Psoas muscle (tissue), 8 donors: ENCODE results near the gene ABCA2. TPM values are rescaled to one million over a fixed set of nuclear protein-coding genes. Genes with fewer than 3 reads are reported as not detected.

Experiments used
- ATAC-seq, 4 donors: fragments of 200-7000 bp; cut with Tn5 transposase; one replicate each; pipeline ENCODE4 v1.9.1; 2020; ENCODE audit warnings: moderate library complexity in 3 of 4, mild to moderate bottlenecking in 2 of 4
- DNase-seq, 2 donors: peaks; one replicate each; pipeline ENCODE4 v3.0.0-alpha.2; 2020
- H3K27ac ChIP-seq: fragments of 200-600 bp; one replicate; pipeline ENCODE4 v1.8.0; 2022
- H3K27me3 ChIP-seq, 3 donors: fragments of 200-600 bp in 1 of 3; one replicate each; pipeline versions ENCODE4 v1.6.1 to v1.8.0; 2013 to 2022; ENCODE audit warnings: low read length in 2 of 3, mild to moderate bottlenecking in 2 of 3, moderate library complexity in 1 of 3; ENCODE audit not compliant: insufficient read depth in 3 of 3
- H3K36me3 ChIP-seq, 2 donors: fragments of 200-600 bp in 1 of 2; one replicate each; pipeline versions ENCODE4 v1.6.1 to v1.8.0; 2013 to 2022; ENCODE audit warnings: low read depth in 1 of 2, mild to moderate bottlenecking in 1 of 2, moderate library complexity in 1 of 2; ENCODE audit not compliant: insufficient read depth in 1 of 2
- H3K4me1 ChIP-seq: fragments of 200-600 bp; one replicate; pipeline ENCODE4 v1.8.0; 2022
- H3K4me3 ChIP-seq: fragments of 200-600 bp; one replicate; pipeline ENCODE4 v1.8.0; 2022; ENCODE audit warnings: mild to moderate bottlenecking
- H3K9me3 ChIP-seq: fragments of 200-600 bp; one replicate; pipeline ENCODE4 v1.8.0; 2022
- WGBS, 3 donors: extraction: QIAGEN DNeasy Blood & Tissue Kit; methylation state at CpG; one replicate each; pipeline versions ENCODE4 v1.1.6 to v1.1.7; 2013; 5-methylcytosine and 5-hydroxymethylcytosine counted together
- intact Hi-C, 2 donors: fragments of 100-400 bp; cut with DNase I; formaldehyde crosslinking; loops; one replicate each; pipeline versions ENCODE4 v1.11.0 to v1.14.2; 2022
- polyA plus RNA-seq, 3 donors: library from polyadenylated mRNA; stranded (reverse); fragments of 200-250 nt; gene quantifications; one replicate each; pipeline ENCODE4 v1.2.3, GENCODE V29; 2013
- total RNA-seq, 4 donors: library from RNA; stranded (reverse); fragmentation: NEBNext Ultra II Directional in 2 of 4; extraction: Animal tissue kit (Norgen Biotek cat#: 25700) in 2 of 4; gene quantifications; one replicate each; pipeline versions ENCODE4 v1.2.1 to v1.2.4, GENCODE V29; 2021 to 2023
- TF ChIP-seq, protein P1 (sequence below): fragments of 200-600 bp; IDR thresholded peaks from one replicate; pipeline ENCODE4 v1.8.0; 2022; ENCODE audit warnings: antibody characterized with exemption
- donor health status: healthy with polysubstance abuse.
- donor health status: DM: no; HTN: no; CAD: no; lungs with moderate emphysema.
- donor health status: Bipolar disorder and iron deficiency.
- donor health status: healthy.
- donor health status: DM: yes; HTN: yes; CAD: no.
- donor health status: DM: no; HTN: no; CAD: no.
- donor health status: DM: no; HTN: no; CAD: no.
- donor health status: DM: yes; HTN: yes; CAD: no.

Gene ABCA2
- total and polyA plus RNA-seq, 7 donors, result 6.9 to 23.5 (median 12.2) TPM

DNA sequence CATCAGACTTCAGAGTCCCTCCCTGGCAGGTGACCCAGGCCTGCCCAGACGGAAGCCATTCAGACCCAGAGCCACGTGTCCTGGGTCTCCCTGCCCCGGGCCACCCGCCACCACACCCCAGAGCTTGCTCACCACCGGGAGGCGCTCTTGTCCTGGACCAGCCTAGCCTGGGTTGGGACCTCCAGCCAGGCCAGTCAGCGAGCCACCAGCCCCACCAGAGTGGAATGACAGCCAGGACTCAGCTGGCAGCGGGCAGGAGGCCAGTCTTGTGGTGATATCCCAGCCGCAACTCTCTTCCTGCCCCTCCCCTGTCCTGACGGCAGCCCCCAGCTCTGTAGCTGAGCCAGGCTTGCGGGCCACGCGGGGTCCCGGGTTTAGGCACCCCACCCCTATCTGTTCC is 52.4 kb downstream of the ABCA2 start:
- Histone ChIP-seq H3K36me3 (no peaks in the 10 kb centered on the region), H3K4me1 (peaks cover 12% of the 10 kb centered on the region), H3K9me3 (no peaks in the 10 kb centered on the region), H3K27ac (no peak overlapping the region), H3K4me3 (no peak overlapping the region), H3K27me3 (peaks cover 0 to 3% (median 0%) of the 10 kb centered on the region in 3 donors)
- peak in 1 of 4 donors; percentile 18 for ATAC-seq
- TF ChIP-seq, protein P1, sequence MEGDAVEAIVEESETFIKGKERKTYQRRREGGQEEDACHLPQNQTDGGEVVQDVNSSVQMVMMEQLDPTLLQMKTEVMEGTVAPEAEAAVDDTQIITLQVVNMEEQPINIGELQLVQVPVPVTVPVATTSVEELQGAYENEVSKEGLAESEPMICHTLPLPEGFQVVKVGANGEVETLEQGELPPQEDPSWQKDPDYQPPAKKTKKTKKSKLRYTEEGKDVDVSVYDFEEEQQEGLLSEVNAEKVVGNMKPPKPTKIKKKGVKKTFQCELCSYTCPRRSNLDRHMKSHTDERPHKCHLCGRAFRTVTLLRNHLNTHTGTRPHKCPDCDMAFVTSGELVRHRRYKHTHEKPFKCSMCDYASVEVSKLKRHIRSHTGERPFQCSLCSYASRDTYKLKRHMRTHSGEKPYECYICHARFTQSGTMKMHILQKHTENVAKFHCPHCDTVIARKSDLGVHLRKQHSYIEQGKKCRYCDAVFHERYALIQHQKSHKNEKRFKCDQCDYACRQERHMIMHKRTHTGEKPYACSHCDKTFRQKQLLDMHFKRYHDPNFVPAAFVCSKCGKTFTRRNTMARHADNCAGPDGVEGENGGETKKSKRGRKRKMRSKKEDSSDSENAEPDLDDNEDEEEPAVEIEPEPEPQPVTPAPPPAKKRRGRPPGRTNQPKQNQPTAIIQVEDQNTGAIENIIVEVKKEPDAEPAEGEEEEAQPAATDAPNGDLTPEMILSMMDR, result peak; percentile 14
- WGBS, 3 donors, result 17 to 31% (median 19%) methylated on average over 12 to 14 of the region's 14 CpGs
- no peak for DNase-seq
- intact Hi-C loops, result no loop called here

DNA sequence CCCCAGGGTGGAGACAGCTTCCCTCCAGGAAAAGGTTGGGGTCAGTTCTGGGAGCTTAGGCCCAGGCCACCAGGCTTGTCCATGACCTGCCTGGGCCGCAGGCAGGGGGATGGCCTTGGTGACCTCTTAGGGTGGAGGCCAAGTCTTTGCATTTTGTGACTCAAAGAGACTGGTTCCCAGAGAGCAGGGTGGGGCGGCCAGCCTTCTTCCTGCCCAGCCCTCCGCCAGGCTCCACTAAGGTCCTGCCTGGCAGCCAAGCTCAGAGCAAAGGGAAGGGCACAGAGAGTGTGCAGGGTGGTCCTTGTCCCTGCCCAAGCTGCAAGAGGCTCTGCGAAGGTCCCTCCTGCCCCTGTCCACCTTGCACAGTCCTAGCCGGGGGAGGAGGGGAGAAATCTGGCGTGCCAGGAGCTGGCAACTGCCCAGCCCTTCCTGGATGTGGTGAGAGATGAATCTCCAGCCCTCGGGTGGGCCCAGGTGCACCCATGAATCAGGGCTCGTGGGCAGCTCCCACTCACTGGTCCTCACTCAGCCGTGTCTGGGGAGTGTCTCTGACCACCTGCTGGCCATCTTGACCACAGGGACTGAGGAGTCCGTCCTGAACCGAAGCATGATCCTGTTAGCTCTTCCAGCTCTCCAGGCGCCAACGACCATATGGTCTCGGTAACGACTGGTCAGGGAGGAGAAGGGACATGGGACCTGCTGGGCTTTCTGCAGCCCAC is 53.1 kb downstream of the ABCA2 start:
- Histone ChIP-seq H3K36me3 (no peaks in the 10 kb centered on the region), H3K9me3 (no peaks in the 10 kb centered on the region), H3K27ac (no peak overlapping the region), H3K27me3 (peaks cover 0 to 3% (median 0%) of the 10 kb centered on the region in 3 donors), H3K4me3 (no peak overlapping the region), H3K4me1 (peaks cover 12% of the 10 kb centered on the region)
- intact Hi-C loops, result no loop called here
- no peak for DNase-seq
- ATAC-seq, result no peak
- TF ChIP-seq, protein P1, result no peak
- WGBS, 3 donors, result 56 to 70% (median 64%) methylated on average over 15 of the region's 15 CpGs

DNA sequence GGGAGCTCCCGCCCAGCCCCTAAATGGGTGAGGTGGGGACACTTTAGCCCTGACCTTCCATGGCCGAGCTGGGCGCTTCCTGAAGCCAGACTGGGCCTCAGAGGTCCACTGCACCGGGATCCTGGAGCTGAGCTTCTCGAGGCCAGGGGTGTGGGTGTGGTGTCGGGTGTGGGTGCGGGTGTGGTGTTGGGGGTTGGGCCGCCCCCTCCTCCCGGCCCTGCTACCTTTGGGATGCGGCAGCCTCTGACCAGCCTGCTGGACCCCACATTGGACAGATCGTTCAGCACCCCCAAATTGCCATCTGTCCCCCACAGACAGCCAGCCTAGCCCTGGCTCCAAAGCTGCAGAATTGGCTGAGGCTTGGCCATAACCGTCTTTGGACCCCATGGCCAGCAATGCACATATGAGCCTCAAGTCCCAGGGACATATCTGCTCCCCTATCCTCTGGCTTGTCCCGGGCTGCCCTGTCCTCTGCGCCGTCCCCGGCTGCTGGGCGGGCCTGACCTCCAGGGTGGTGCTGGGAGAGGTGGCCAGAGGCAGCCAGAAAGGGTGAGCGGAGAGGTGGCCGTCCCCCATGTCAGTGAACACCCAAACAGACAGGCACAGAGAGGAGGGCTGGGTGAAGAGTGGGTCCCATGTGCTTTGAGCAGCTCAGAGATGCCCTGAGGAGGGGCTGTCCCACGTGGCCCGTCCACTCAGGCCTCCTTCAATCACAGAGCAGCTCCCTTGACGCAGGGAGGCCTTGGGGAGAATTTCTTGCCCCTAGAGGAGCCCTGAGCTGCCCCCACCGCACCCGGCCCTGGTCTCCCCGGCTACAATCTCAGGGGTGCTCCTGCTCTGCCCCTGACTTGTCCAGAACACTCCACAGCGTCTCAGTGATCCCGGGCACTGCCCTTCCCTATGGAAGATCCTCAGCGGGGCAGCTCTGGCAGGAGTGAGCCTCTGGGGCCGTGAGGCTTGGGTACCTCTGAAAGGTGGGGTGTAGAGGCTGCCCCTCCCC is 54.1 kb downstream of the ABCA2 start:
- ATAC-seq (no peak), DNase-seq (no peak)
- WGBS, 3 donors, result 89 to 93% (median 90%) methylated on average over 26 to 29 of the region's 29 CpGs
- intact Hi-C loops, result no loop called here
- peaks cover 12% of the 10 kb centered on the region for H3K4me1 ChIP-seq
- TF ChIP-seq, protein P1, result no peak
- H3K4me3 ChIP-seq, result no peak overlapping the region
- H3K27me3 ChIP-seq, result peaks cover 0 to 1% (median 0%) of the 10 kb centered on the region in 3 donors
- no peaks in the 10 kb centered on the region for H3K36me3 ChIP-seq
- no peak overlapping the region for H3K27ac ChIP-seq
- no peaks in the 10 kb centered on the region for H3K9me3 ChIP-seq

DNA sequence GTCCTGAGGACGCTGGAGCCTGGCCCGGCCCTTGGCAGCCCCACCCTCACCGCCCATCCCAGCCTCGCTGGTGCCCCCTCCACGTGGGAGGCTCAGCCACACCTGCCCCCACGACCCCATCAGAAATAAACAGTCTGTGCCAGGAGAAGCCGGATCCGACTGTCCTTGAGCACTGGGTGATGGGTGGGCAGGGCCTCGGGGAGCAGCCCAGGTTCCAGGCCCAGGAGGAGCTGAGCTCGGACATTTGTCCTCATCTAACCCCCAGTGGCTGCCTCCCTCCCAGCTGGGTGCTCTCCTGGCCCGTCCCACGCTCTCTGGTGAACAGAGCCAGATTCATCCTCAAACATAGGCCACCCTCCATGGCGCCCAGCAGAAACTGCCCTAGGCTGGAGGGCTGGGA is 55.3 kb downstream of the ABCA2 start:
- WGBS, 3 donors, result 33 to 58% (median 45%) methylated on average over 12 to 13 of the region's 13 CpGs
- ATAC-seq (no peak), DNase-seq (no peak)
- Histone ChIP-seq H3K36me3 (no peaks in the 10 kb centered on the region), H3K4me1 (peaks cover 9% of the 10 kb centered on the region), H3K27ac (no peak overlapping the region), H3K9me3 (no peaks in the 10 kb centered on the region), H3K27me3 (peaks cover 0 to 1% (median 0%) of the 10 kb centered on the region in 3 donors), H3K4me3 (no peak overlapping the region)
- TF ChIP-seq, protein P1, result no peak
- intact Hi-C loops, result no loop called here
